NCI-H1436 treated with DMSO at 0.1 percent for 48 hours (cell line): ENCODE data around the gene RBM4B.

ENCODE experiments used
- DNase-seq: peaks from one replicate; lab custom pipeline; 2025; lab: John Stamatoyannopoulos, UW

RBM4B gene

DNA sequence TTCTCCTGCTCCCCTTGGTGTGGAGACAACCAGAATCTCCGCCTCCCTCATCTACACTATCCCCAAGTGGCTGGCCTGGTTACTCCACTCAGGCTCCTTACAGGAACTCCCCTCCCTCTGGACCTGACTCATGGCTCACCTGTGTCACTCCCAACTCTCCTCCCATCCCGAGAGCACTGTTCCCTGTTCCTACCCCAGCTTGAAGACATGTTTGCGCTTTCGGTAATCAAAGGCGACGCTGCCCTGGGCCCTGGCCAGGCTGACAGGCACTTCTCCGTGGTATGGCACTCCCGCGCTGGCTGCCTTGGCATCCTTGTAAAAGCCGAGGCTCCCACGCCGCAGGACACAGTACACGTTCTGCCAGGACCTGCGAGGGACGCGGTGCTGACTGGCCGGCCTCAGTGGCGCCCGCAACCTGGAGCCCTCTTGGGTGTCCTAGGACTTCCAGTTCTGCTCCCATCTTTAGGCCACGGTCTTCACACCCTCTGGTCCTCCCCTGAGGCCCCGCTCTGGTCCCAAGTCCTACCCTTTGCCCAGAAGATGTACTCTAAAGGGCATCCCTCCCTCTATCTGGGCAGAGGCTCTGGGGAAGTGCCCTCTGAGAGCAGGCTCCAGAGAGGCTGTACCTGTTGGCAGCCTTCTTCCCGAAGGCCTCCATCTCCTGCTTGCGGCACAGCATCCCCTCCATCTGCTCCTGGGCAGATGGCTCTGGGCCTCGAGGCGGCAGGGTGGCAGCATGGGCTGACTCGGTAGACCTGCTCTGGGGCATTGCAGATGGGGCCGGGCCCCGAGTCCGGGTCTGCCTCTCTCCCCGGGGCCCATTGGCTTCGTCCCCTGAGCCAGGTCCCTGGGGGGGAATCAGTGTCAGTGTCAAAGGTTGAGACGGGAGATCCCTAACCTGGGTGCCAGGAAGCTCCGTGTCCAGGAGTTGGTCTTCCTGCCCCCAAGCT, 9.4 kb upstream of the RBM4B start:
- no peak for DNase-seq

DNA sequence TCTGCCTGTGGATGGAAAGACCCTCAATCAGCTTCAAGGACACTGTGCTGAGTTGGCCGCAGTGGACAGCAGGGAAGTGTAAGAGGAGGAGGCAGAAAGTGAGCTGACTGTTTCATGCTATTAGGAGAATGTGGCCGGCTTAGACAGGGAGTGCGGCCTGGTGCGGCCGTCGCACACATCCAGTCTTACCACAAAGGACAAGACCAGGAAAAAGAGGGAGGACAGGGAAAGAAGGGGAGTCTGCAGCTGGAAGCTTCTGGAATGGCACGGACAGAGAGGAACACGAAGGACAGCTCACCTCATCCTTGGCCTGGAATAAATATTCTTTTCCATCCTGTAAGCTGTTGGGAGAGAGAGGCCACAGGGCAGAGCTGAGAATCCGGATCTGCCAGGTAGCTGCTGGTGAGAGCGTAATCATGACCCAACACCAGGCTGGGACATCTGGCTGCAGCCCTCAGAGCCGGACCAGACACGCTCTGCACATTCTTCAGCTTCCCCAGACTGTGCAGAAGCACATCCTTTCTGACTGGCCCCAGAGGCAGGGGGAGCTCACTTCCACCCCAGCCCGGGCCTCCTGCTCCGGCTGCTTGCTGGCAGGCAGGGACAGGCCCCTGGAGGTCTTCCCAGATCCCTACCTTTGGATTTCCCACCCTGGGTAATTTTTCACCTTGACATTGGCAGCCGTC, 8.6 kb upstream of the RBM4B start:
- no peak for DNase-seq

DNA sequence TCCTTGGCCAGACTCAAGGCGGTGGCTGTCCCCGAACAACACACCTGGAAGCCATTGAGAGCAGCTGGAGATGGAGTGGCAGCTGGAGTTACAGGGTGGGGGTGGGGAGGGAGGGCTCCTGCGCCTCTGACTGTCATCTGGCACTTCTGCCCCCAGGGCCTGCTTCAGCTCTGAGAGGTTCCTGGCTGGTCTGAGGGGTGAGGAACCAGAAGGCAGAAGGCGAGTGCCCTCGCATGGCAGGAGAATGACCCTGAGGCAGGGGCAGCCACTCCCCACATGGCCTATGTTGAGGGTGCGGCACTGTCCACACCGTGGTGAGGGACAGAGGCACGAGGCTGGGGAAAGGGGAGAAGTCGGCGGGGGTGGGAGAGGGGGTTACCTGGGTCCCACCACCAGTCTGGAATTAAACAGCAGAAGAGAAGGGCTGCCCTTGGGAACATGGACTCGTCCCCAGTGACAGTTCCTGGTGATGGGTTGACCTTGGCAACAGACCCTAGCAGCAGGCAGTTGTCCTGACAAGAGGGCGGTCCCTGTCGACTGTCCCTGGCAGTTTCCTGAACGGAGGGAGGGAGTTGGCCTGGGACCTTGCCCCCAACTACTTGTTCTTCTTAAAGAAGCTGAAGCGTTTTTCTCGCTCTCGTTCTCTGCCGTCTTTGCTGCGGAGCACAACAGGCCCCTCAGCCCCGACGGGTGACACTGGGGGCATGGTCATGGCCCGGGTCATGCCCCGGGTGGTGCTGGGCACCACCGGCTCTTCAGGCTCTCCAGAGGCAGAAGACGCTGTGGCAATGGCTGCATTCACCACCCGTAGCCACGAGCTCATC, 7.8 kb upstream of the RBM4B start:
- no peak for DNase-seq

DNA sequence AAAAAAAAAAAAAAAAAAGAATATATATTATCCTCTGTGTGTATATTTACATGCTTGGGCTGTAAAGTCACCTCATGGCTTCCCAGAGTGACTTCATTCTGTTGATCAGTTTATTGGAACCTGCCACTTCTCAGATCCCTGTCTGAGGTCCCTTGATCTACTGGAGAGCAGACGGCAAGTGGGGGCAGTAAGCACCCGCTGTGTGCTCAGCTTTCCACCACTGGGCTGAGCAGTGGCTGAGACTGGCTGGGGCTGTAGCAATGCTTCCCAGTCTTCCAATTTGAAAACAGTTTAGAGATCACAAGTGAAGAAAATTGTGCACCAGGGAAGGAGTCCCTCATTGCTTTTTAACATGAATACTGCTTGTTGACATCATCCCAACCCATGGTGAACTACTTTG, 6.9 kb upstream of the RBM4B start:
- no peak for DNase-seq

DNA sequence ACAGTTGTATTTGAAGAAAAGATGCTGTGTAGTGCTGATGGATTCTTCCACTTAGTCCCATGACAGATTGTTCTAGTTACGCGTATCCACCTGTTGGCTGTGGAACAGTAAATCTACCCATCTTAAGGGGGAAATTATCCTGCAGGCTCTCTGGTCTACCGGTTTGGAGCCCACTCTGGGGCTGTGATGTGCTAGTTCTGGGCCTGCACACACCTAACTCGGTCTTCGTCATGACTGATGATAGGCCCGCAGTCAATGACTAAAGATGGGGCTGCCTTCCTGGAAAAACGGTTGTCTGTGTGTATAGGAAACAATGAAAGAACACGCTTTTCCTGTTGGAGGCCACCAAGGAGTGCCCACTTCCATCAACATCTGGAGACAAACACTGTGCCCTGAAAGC, 6.2 kb upstream of the RBM4B start:
- no peak for DNase-seq

DNA sequence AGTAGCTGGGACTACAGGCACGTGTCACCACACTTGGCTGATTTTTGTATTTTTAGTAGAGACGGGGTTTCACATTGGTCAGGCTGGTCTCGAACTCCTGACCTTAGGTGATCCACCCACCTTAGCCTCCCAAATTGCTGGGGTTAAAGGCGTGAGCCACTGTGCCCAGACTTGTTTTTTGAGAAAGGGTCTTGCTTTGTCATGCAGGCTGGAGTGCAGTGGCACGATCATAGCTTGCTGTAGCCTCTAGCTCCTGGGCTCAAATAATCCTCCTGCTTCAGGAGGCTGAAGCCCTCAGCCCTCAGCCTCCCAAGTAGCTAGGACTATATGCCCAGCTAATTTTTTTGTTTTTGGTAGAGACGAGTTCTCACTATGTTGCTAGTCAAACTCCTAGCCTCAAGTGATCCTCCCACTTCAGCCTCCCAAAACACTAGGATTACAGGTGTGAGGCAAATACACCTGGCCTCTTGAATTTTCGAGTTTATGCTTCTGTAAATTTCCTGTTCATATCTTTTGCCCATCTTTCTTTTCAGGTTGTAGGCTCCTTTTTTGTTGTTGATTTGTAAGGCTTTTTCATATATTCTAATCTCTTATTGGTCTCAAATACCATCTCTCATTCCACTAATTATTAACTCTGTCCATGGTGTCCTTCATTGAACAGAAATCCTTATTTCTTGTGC, 3.4 kb upstream of the RBM4B start:
- no peak for DNase-seq

DNA sequence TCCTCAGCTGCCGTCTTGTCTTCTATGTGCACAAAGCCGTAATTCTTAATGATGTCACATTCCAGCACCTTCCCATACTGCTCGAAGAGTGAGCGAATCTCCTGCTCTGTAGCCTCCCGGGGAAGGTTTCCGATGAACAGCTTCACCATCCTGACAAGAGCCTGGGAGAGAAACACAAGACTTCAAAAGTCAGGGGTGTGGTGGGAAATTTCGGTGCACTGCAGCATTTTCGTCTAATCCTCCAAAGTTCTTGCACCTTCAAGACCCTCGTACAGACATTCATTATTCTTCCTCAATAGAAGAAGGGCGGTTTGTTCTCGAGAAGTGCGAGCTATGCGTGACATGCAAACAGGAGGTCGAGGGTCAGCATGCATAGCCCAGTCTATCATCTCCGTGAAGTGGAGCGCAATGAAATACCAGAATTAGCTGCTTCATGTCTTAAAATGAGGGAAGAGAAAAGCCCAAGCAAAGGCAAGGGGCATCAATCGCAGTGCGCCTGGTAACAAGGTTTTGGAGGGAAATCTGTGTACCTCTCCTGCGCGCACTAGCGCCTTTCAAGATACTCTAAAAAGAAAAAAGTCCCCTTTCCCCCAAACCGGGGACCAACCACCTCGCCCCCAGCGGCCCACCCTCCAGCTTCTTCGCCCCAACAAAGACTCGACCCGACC, 622 bp downstream of the RBM4B start:
- no peak for DNase-seq

DNA sequence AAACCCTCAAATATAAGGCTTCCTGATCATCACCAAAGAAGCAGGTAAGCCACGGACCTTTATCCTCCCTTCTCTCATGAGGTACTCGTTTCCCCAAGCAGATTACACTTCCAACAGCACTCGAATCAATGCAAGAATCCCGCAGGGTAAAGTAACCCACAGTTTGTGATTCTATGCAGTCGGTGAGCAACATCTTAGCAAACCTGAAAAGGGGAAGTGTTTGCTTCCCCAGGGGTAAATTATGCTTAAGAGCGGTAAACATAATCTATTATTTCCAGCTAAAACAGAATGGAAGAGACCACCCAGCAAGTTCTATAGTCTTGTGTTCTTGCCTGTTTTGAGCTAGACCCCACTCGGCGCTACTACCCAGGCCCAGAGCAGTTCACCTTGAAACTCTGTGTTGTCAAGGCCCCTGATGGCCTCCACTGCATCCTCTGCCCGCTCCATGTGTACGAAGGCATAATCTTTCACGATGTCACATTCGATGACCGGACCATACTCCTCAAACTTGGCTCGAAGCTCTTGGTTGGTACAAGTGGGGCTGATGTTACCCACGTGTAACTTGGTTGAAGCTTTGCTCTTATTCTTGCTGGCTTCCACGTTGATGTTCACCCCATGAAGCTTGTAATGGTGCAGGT, 1.3 kb downstream of the RBM4B start:
- DNase-seq, result no peak

DNA sequence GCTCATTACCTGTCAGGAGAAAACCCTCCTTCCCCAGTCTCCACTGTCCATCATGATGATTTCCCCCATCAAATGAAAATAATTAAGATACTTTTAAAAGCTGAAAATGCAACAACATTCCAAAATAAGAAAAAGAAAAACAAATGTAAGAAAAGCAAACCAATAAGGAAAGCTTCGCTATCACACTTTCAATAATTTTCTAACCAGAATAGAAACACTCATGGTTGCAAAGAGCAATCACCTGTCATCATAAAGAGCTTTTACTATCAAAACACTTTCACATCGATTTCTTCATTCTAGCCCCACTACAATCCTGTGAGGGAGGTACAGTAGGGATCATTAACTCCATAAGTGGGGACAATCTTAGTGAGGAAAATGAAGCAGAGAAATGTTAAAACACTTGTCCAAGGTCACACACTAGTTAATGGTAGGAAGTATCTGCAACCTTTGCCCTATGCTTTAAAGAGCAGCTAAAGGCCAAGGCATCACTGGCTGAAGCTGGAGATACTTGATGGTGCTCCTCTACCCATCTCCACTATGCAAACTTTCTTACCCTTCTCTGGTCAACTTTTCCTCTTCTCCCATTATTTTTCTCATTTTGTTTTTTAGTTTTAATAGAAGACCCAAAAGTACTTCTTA, 2.6 kb downstream of the RBM4B start:
- no peak for DNase-seq

DNA sequence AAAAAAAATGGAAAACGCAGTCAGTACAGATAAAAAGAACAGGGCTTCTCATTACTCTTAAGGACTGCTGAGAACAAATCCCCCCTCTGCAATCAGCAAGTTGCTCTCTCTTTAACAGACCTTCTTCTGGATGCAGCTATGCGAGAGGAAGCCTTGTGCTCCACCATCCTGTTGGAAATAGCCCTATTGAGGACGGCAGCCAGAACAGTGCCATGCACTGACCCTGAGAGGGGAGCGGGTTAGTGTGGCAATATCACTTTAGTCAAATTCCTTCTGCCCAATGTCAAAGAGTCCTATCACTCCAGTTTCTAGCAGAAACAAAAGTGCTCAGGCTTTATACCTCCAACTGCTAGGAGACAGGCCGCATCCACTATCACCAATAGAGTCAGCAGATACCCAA, 6.9 kb downstream of the RBM4B start:
- DNase-seq, result no peak

DNA sequence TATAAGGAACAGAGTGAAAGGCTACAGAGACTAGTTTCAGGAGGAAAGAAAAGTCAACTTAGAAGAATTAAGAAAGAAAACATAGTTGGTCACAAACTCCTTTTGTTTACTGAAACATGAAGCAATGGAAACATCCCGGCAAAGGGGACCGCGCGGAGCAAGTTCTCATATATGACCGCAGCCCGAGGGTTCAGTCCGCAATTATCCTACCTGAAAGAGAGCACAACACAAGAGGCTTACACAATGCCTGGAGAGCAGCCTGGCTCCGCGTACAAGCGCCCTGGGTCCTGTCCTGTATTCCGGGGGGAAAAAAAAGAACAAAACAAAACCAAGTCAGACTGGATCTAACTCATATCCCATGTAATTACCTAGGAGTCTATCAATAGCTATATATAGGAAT, 12.3 kb downstream of the RBM4B start:
- no peak for DNase-seq

DNA sequence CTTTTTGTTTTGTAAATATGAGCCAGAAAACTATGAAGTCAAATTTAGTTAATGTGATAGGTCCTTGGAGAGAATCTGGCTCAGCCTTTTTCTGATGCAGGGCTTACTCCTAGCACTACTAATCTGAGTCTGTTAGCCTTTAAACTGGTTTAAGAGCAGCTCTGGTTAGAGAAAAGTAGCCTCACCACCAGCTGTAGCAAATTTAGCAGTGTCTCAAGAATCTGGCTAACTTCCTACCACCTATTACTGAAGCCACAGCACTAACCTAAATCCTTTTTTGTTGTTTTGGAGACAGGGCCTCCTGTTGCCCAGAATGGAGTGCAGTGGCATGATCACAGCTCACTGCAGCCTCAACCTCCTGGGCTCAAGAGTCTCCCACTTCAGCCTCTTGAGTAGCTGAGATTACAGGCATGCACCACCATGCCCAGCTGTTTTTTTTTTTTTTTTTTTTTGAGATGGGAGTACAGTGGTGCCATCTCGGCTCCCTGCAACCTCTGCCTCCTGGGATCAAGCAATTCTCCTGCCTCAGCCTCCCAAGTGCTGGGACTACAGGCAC, 13.9 kb downstream of the RBM4B start:
- no peak for DNase-seq

DNA sequence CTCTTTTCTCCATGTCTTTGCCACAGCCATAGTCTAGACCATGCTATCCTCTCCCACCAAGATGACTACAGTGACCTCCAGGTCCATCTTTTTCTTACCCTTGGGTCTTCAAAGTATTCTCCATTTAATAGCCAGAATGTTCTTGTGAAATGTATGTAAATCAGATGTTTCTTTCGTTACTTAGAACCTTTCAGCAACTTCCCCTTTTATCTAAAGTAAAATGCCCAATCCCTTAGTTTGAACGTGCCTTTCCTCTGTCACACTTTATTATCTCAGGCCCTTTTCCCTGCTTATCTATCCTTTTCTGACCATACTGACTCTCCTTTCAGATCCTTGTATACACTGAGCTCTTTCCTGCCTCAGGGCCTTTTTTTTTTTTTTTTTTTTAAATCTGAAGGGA, 17.9 kb downstream of the RBM4B start:
- DNase-seq, result no peak

DNA sequence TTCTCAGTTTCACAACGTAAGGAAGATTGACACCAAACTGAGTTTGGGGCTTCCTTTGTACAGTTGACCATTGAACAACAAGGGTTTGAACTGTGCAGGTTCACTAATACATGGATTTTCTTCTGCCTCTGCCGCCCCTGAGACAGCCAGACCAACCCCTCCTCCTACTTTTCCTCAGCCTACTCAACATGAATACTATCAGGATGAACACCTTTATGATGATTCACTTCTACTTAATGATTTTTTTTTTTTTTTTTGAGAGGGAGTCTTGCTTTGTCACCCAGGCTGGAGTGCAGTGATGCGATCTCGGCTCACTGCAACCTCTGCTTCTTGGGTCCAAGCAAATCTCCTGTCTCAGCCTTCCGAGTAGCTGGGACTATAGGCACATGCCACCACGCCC, 24.6 kb downstream of the RBM4B start:
- no peak for DNase-seq

DNA sequence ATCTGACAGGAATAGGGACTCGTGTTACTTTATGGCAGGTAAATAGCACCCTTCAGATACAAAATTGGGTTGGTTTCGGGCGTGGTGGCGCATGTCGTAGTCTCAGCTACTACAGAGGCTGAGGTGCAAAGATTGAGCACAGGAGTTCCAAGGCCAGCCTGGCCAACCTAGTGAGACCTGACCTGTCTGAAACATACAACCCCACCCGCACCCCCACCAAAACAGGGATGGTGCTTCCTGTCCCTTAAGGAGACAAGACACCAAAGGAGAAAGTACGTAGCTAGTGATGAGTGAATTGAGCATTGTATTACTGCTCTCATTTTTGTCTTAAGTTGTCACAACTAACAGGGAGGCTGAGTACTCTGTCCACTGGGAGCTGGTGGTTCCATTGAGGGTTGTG, 25.0 kb downstream of the RBM4B start:
- no peak for DNase-seq

DNA sequence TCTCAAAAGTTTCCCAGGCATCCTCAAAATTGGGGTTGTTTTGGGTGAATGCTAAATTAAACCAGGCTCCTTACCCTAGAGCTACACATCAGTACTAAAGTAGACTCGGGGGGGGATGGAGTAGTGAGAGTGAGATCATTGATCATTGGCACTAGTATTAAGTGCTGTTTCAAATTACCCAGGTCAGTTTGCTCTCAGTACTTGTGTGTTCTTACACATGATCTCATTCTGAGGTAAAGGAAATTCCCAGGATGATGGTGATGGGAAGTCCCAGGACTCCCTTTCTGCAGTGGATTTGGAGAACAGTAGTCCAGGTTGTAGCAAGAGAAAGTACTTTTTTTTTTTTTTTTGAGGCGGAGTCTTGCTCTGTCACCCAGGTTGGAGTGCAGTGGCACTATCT, 26.7 kb downstream of the RBM4B start:
- DNase-seq, result no peak

DNA sequence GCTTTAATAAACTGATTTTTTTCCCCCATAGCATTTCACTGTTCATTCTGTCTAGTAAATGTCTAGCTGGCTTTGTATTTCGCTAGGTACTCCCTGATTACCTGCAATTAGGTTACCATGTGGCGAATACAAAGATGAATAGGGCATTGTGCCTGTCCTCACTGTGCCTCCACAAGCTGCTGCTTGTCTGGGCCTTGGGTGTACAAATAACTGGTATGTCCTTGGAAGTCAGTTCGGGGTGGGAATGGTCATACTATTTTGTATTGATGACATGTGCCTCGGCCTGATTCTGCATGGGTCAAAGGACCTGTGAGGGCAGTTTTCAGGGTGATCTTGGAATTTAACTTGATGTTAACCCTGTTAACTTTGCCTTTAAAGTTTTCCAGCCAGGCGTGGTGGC, 27.8 kb downstream of the RBM4B start:
- no peak for DNase-seq

DNA sequence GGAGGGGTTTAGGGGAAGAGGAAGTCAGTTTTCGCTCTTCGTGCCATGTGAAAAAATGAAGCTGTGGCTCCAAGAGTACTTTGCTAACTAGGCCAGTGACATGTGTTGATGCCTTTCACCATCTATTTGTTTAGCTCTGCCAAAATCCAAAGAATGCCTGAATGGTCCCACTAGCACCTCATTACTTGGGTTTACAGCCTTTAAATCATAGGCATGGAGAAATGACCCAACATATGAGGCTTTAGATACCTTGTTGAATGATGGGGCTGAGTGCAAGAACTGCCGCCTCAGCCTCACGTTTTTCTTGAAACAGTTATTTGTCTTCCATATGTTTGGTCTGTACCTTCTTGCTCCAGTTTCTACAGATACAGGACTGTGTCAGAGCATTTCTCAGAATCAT, 30.9 kb downstream of the RBM4B start:
- no peak for DNase-seq

DNA sequence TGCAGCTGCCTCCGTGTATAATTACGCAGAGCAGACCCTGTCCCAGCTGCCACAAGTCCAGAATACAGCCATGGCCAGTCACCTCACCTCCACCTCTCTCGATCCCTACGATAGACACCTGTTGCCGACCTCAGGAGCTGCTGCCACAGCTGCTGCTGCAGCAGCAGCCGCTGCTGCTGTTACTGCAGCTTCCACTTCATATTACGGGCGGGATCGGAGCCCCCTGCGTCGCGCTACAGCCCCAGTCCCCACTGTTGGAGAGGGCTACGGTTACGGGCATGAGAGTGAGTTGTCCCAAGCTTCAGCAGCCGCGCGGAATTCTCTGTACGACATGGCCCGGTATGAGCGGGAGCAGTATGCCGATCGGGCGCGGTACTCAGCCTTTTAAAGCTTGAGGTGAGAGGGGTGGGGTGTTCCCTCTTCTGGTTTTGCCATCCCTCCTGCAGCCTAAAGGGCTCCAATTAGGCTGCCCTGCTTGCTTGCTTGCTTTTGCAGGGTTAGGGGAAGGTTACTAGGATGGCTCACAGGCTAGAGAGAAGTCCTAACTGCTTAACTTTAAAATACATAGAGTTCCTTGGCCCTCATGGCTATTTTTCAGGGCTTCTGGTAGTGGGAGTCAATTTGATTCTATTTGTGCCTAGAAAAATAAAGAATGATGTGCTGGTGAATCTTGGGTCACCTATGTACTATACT, 33.8 kb downstream of the RBM4B start:
- DNase-seq, result no peak

DNA sequence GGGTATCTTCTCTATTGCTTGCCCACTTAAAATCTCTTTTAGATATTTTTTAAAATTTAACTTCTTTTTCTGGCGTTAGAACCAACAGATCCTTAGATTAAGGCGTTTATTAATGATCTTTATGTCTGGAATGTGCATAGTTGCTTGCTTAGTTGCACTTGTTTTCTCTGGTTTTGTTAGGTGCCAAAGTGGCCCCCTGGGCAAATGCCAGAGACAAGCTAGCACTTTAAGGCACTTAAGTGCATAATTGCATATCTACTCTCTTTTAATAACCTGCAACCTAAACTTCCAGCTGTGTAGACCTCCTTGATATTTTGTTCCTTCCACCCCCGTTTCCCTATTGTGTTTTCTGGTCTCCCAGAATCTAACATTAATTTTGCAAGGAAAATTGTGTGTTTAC, 35.9 kb downstream of the RBM4B start:
- no peak for DNase-seq
